Measurements from ENCODE around the gene PRMT9.

Gene PRMT9

DNA sequence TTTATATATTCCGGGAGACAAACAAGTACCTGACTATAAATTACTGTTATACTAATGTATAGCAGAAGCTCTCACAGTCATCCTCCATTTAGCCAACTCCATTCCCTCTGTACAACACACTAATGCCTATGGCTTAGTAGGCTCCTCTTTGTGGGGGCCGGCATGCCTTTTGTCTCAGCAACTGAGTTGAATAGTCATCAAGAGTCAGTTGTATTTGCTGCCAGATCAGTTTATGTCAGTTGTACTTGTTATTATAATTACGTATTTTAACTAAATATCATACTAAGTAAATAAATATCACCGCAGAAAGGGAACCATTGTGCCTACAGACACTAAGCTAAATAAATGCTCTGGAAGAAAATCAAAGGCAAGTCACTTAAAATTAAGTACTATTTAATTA lies 9.9 kb downstream of the PRMT9 start:
- no peak for DNase-seq
- H3K4me1 Mint-ChIP-seq: no peaks in the 10 kb centered on the region
- peaks cover 38% of the 10 kb centered on the region for H3K36me3 Mint-ChIP-seq (ENCODE audit: low read depth)
- H3K27me3 Mint-ChIP-seq (ENCODE audit: low read depth, poor library complexity): peaks cover 3% of the 10 kb centered on the region
- H3K27ac Mint-ChIP-seq: no peak overlapping the region
- TF ChIP-seq, protein P1, sequence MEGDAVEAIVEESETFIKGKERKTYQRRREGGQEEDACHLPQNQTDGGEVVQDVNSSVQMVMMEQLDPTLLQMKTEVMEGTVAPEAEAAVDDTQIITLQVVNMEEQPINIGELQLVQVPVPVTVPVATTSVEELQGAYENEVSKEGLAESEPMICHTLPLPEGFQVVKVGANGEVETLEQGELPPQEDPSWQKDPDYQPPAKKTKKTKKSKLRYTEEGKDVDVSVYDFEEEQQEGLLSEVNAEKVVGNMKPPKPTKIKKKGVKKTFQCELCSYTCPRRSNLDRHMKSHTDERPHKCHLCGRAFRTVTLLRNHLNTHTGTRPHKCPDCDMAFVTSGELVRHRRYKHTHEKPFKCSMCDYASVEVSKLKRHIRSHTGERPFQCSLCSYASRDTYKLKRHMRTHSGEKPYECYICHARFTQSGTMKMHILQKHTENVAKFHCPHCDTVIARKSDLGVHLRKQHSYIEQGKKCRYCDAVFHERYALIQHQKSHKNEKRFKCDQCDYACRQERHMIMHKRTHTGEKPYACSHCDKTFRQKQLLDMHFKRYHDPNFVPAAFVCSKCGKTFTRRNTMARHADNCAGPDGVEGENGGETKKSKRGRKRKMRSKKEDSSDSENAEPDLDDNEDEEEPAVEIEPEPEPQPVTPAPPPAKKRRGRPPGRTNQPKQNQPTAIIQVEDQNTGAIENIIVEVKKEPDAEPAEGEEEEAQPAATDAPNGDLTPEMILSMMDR (IDR thresholded peaks at IDR 0.05): no peak
- no peak overlapping the region for H3K4me3 Mint-ChIP-seq
- H3K9me3 Mint-ChIP-seq: no peaks in the 10 kb centered on the region

DNA sequence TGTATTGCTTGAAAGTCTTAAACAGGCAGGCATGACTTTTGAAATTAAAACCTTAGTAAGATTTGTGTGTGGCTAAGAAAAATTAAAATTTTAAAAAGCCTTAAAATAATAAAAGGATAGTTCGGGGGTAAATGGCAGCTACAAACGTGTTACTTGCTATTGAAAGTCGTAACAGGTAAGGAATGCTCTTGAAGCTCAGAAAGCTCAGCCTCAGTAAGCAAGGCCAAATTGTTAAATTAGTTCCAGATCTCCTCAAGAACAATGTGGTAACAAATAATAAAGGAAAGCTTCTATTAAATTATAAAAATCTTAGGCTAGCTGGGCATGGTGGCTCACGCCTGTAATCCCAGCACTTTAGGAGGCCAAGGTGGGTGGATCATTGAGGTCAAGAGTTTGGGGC lies 25.5 kb downstream of the PRMT9 start:
- Mint-ChIP-seq H3K27me3 (ENCODE audit: low read depth, poor library complexity) (no peaks in the 10 kb centered on the region), H3K36me3 (ENCODE audit: low read depth) (peaks cover 72% of the 10 kb centered on the region), H3K27ac (no peak overlapping the region), H3K9me3 (no peaks in the 10 kb centered on the region), H3K4me1 (no peaks in the 10 kb centered on the region), H3K4me3 (no peak overlapping the region)
- TF ChIP-seq, protein P1 (IDR thresholded peaks at IDR 0.05): no peak
- no peak for DNase-seq

DNA sequence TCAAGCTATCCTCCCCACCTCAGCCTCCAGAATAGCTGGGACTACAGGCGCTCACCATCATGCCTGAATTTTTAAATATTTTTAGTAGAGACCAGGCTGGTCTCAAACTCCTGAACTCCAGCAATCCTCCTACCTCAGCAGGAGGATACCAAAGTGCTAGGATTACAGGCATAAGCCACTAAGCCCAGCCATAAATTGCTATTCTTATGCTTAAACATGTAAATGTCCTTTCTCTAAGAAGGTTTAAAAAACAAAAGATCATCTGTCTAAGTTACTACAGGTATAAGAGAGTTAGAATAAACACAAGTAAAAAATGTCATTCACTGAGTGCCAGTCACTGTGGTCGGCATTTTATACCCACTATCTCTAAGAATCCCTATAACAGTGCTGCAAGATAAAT lies 28.3 kb downstream of the PRMT9 start:
- Mint-ChIP-seq H3K9me3 (no peaks in the 10 kb centered on the region), H3K27ac (no peak overlapping the region), H3K27me3 (ENCODE audit: low read depth, poor library complexity) (no peaks in the 10 kb centered on the region), H3K4me3 (no peak overlapping the region), H3K4me1 (no peaks in the 10 kb centered on the region), H3K36me3 (ENCODE audit: low read depth) (peaks cover 80% of the 10 kb centered on the region)
- TF ChIP-seq, protein P1 (IDR thresholded peaks at IDR 0.05): no peak
- no peak for DNase-seq

DNA sequence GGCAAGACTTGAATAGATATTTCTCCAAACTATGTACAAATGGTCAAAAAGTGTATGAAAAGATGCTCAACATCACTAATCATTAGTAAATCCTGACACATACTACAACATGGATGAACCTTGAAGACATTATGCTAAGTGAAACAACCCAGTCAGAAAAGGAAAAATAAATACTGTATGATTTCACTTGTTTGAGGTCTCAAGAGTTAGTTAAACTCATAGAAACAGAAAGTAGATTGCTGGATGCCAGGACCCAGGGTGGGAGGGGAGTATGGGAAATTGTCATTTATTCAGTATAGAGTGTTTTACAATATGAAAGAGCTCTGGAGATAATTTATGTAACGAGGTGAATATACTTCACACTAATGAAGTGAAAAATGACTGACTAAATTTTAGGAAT lies 32.4 kb downstream of the PRMT9 start:
- Mint-ChIP-seq H3K27me3 (ENCODE audit: low read depth, poor library complexity) (no peaks in the 10 kb centered on the region), H3K4me3 (no peak overlapping the region), H3K9me3 (peaks cover 7% of the 10 kb centered on the region), H3K4me1 (no peaks in the 10 kb centered on the region), H3K36me3 (ENCODE audit: low read depth) (peaks cover 84% of the 10 kb centered on the region), H3K27ac (no peak overlapping the region)
- TF ChIP-seq, protein P1 (IDR thresholded peaks at IDR 0.05): no peak
- DNase-seq: no peak

DNA sequence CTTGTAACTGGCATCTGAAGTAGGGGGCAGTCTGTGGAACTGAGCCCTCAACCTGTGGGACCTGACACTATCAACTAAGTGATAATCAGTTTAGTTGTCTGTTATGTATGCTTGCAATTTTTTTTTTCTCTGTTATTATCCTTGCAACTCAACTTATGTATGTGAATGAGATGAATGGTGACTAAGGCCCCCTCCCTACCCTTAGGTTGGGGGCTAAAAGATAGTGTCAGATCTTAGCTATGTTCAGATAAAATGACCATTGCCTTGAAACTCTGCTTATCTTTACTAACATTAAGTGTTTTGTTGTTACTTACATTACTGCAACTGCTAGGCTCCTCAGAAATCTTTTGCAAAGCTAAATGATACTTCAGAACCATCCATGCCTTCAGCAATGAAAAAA lies 35.3 kb downstream of the PRMT9 start:
- Mint-ChIP-seq H3K4me1 (peaks cover 9% of the 10 kb centered on the region), H3K27me3 (ENCODE audit: low read depth, poor library complexity) (no peaks in the 10 kb centered on the region), H3K27ac (peak overlapping the region; percentile 84), H3K4me3 (no peak overlapping the region), H3K36me3 (ENCODE audit: low read depth) (peaks cover 64% of the 10 kb centered on the region), H3K9me3 (peaks cover 7% of the 10 kb centered on the region)
- DNase-seq: no peak
- TF ChIP-seq, protein P1 (IDR thresholded peaks at IDR 0.05): no peak

DNA sequence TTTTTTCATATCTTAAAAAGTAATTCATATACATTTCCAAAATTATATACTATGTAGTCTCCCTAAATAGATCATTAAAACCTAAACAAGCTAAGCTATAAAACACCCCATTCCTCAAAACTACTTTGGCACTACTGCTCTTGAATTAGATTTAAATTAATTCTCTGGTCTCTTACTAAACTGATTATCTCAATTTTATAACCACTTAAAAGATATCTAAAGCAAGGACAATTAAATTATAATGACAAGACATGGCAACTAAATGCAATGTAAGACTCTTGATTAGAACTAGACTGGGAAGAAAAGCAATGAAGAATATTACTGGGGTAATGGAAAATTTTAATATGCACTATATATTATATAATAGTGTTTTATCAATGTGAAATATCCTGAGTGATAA lies 38.9 kb downstream of the PRMT9 start:
- H3K4me1 Mint-ChIP-seq: peaks cover 9% of the 10 kb centered on the region

More for the DNA sequence above, 38.9 kb downstream of the PRMT9 start:
- H3K27ac Mint-ChIP-seq: no peak overlapping the region
- H3K9me3 Mint-ChIP-seq: peaks cover 7% of the 10 kb centered on the region
- DNase-seq: no peak
- H3K27me3 Mint-ChIP-seq (ENCODE audit: low read depth, poor library complexity): peaks cover 3% of the 10 kb centered on the region
- H3K4me3 Mint-ChIP-seq: no peak overlapping the region
- peaks cover 63% of the 10 kb centered on the region for H3K36me3 Mint-ChIP-seq (ENCODE audit: low read depth)
- TF ChIP-seq, protein P1 (IDR thresholded peaks at IDR 0.05): no peak
